GM19468 (cell line): ENCODE measurements around the gene ASCL5.
A peak's percentile ranks its signal among the peaks of the same experiment; 100 is the strongest.
"Not testable (repeated sequence)": the region's sequence is repeated elsewhere in the genome, so short reads cannot be mapped to it uniquely, and the experiment has no call there.

ENCODE experiments used
- ATAC-seq: cut with Tn5 transposase; IDR thresholded peaks from one replicate; pipeline ENCODE4 v1.9.1; 2021; ENCODE audit warnings: mild to moderate bottlenecking, moderate library complexity, moderate number of reproducible peaks; ENCODE audit not compliant: unreplicated experiment; ENCODE audit errors: extremely low read depth

Gene ASCL5

GRCh38 chr1:201126832-201127754 is at the start of gene ASCL5:
TSS of gene ASCL5 (minus strand) at chr1:201127184. CDS start at chr1:201115372, 11,812 bp downstream.
- no peak for ATAC-seq

DNA sequence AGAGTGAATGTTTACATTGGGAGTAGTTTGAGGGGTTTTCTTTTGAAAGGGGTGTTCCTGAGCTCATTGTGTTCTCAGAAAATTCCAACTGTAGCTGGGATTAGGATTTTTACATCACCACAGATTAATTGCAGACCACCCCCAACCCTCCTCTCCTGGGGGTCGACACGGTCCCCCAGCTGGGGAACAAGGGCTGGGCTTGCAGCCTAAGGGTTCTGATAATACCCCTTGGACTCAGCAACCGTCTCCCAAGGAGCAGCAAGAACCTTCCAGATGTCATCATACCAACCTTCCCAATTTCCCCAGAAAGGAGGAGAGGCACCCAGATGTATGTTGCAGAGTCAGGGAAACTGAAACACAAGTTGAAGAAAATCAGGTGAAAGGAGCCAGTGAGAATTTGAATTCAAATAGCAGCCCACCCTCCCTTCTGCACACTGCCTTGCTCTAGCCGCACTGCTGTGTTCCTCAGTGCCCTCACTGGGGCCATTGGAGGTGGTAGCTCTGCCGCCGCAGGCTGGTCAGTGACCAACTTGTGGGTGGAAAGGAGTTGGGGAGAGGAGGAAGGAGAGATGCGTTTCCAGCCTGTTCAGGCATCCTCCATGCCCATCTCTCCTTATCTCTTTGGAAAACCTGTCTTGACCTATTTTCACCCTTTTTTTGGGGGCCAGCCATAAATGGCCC is 49.0 kb upstream of the ASCL5 start:
- ATAC-seq: no peak

DNA sequence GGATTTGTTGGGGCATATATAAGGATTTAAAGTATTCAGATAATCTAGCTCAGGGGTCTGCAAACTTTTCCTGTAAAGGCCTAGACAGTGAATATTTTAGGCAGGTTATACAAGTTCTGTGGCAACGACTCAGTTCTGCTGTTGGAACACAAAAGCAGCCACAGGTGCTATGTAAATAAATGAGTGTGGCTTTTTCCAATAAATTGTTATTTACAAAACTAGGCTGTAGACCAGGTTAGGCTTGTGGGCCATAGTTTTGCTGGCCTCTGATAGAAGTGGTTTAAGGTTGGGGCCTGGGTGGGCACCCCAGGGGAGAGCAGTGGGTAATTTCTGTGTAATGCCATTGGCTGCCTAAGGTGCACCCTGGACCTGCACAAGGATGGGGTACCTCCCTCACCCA is 46.8 kb upstream of the ASCL5 start:
- no peak for ATAC-seq

DNA sequence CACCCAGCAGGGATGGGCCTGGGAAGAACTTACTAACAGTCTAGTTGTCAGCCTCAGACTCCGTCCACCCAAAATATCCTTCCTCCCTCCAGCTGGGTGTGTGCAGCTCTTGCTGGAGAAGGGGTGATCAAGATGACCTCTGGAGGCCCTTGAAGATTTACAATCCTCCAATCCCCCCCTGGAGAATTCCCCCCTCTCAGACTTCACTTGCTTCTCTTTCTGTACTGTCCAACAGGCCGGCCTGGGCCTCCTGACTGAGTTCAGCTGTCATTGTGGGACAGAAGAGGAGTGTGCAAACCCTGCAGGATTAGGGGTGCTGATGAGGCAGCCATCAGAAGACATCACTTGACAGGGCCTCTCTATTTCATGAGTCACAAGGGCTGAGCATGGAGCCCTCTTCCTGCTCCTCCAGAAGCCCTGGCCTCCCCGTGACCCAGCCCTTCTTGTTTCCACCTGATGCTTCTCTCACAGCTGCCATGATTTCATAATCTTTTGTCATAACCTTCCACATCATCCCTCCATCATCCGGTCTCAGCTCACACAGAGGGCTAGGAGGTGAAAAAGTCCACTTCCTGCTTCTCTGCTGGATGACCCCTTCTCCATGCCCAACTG is 46.1 kb upstream of the ASCL5 start:
- no peak for ATAC-seq

GRCh38 chr1:201172326-201172725 is 45.3 kb upstream of the ASCL5 start:
- ATAC-seq: no peak

DNA sequence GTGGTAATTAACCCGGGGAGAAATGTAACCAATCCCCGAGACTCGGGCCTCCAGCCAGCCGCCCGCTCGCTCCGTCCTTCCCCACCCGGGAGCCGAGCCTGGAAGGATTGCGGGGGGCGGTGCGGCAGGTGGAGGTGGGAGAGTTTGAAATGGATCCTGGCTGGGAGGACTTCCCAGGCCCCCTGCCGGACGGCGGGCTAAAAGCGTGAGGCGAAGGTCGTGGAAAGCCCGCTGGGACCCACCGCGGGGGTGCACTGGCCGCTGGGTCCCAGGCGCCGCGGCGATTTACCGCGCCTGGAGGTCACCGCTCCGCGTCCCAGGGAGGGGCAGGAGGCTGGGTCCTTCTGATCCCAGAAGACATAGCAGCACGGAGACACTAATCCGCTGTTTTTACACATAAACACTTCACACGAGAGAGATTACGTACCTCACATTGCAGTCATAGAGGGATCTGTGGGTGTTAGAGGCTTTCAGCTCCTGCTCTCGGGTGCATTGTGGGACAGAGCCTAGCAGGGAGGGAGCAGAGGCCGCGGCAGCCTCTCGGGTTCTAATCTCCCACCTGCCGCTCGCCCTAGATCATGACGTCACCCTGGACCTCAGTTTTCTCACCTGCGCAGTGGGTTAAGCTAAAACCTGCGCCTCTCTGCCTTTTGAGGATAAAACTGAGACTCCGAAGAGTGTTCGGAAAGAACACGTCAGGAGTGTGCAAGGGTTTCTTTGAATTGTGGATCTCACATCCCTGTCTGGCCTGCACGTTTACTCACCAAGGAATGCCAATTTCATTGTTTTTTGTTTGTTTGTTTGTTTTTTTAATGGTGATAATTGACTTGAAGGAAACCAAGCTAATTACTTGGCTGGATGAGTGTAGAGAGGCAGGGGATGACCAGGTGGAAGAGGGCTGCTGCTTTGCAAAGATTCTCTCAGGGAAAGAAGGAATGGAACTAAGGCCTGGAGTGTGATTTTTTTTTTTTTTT is 44.4 kb upstream of the ASCL5 start:
- ATAC-seq: peak; percentile 20

DNA sequence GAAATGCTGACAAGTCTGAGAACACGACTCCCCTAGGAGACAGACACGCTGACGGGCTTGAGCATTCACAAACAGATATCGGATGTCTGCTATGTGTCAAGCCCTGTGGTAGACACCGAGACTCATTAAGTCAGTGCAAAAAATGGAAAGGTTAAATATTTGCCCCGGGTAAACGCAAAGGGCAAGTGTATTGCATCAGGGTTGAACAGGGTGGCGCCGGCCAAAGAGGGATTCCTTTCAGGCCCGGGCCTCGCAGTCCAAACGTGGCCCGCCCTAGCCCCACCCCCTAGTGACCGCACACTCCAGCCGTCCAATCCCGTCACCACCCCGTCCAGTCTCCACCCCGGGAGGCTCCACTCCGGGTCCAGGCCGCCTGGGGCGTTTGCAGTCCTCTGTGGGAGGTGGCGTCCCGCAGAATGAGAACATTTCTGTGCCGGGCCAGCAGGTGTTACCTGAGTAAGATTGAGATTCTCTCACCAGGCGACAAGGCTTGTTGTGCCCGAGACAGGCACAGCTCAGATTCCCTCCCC is 43.6 kb upstream of the ASCL5 start:
- peak; percentile 88 for ATAC-seq

- no peak for ATAC-seq
Observed at GRCh38 chr1:201169971-201170532, 43.1 kb upstream of the ASCL5 start.

GRCh38 chr1:201169203-201169602 is 42.2 kb upstream of the ASCL5 start:
- ATAC-seq: no peak

DNA sequence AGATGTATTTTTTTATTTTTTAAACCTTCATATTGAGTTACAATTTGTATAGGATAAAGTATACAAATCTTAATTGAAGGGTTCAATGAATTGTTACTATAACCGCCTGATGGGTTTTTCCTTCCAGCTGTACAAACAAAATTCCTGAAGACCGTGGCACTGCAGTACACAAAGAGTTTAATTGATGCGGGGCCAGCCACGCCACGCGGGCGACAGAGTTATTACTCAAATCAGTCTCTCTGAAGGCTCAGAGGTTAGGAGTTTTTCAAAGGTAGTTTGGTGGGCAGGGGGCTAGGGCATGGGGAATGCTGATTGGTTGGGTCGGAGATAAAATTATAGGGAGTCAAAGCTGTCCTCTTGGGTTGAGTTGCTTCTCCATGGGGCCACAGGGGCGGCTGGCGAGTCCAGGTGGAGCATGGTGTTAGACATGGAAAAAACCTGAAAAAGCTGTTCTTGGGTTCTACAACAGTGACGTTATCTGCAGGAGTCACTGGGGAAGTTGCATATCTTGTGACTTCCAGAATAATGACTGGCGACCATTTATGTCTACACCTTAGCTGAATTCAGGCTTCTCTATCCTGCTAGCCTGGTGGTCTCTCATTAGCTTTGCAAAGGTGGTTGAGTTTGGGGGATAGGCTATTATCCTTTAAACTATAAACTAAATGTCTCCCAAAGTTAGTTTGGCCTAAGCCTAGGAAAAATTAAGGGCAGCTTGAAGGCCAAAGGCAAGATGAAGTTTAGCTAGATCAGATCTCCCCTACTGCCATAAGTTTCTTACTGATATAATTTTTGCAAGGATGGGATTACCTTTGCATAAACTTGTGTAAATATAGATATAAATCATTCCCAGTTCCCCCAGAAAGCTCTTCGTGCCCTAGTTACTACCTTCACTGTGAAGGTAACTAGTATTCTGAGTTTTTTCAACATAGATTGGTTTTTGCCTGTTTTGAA is 40.3 kb upstream of the ASCL5 start:
- ATAC-seq: no peak

DNA sequence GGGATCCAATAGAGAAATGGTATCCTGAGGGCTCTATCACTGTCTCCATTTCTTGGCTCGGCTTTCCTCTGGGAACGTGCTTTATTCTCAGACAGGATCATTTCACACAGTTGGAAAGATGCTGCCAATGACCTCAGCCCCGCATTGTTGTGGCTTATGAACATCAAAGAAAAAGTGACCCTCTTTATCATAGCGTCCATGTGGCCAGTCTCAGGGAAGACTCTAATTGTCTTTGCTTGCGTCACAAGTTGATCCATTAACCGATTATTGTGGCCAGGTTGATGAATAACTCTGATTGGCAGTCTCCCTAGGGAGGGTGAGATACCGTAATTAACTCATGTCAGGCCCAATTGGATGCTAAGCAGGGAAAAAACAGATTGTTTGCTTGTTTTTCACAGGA is 37.7 kb upstream of the ASCL5 start:
- ATAC-seq: no peak

DNA sequence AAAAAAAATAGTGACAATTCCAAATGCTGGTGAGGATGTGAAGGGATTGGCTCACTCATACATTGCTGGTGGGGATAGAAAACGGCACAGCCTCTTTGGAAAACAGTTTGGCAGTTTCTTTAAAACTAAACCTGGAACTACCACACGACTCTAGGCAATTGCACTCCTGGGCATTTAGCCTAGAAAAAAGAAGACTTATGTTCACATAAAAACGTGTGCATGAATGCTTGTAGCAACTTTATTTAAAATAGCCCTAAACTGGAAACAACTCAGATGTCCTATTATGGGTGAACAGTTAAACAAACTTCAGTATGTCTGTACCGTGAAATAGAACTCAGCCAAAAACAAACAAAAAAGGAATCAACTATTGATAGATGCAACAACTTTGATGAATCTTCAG is 36.7 kb upstream of the ASCL5 start:
- no peak for ATAC-seq

GRCh38 chr1:201163036-201163435 is 36.1 kb upstream of the ASCL5 start:
- not testable (repeated sequence) for ATAC-seq

DNA sequence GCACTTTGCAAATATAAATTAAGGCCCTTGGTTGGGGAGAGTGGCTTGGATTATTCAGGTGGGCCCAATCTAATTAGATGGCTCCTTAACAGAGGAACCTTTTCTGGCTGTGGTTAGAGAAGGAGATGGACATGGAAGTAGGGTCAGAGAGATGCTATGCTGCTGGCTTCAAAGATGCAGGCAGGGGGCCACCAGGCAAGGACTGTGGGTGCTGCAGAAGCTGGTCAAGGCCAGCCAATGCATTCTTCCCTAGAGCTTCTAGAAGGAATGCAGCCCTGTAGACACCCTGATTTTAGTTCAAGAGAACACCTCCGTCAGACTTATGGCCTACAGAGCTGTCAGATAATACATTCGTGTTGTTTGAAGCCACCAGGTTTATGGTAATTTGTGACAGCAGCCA is 31.0 kb upstream of the ASCL5 start:
- no peak for ATAC-seq

DNA sequence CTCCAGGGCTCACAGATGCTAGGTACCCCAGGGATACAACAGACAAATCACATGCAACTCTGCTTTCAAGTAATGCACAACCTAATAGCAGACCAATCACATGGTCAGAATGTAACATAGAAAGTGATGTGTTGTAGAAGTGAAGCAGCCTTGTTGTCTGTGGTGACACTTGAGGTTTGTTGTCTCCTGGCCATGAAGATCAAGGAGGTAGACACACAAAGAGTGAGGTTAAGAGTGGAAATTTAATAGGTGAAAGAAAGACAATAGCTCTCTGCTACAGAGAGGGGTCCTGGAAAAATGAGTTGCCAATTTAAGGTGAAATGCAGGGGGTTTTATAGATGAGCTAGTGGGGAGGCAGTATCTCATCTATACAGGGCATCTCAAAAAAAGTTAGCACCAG is 29.8 kb upstream of the ASCL5 start:
- ATAC-seq: no peak

DNA sequence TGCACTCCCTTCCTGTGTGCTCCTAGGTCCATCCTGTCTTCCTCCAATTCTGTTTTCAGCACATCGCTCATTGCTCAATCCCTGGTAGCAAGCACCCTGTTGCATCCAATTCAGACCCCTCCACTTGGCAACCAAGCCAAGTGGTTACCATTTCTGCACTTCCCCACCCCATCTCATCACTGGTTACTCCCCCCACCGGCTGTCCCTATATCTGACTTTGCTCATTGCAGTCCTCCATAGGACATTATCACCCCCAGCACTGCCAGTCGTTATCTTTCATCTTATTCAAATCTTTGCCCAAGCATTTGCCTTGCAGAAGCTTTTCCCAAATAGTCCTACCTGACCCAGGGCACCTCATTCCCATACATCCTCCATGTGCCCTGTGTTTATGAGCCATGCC is 29.4 kb upstream of the ASCL5 start:
- ATAC-seq: no peak

- ATAC-seq: no peak
Observed at GRCh38 chr1:201155354-201155753, 28.4 kb upstream of the ASCL5 start.
